ENCODE results near the gene KIDINS220. TPM values are rescaled to one million over a fixed set of nuclear protein-coding genes. Genes with fewer than 3 reads are reported as not detected.
A peak's percentile ranks its signal among the peaks of the same experiment; 100 is the strongest.

KIDINS220 gene
- total RNA-seq, 1 donor = 52.2 TPM

DNA sequence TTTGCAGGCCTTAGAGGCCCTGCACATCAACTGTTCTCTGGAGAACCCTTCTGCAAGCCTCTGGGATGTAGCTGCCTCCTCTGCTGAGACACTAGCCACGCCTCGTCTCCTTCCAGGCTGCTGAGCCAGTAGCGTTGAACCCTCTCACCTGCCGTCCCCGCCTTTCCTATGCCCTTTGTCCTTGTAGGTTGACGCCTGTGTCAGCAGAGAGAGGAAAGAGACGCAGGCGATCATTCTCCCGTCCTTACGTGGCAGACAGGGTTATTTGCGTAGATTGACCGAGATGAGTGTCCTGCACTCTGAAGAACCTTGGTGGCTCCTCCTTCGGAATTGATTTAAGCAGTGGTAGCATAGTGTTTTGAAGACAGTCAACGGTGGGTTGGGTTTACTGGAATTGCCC is 127.8 kb downstream of the KIDINS220 start:
- DNase-seq (ENCODE audit: low read depth in 2 of 3, low spot score in 2 of 3) = no peak

DNA sequence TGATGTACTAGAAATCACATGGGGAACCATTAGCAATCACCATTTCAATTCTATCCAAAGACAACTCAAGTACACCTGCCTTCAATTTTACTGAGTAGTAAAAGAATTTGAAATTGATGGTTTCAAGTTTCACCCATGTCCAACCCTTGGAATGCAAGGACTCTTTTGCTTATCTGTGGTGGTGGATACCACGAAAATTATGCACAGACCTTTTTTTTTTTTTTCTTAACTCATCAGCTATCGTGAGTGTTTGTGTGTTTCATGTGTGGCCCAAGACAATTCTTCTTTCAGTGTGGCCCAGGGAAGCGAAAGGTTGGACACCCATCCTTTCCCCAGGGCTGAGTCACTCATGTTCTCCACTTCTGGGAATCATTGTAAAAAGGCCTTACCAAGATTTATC is 132.5 kb downstream of the KIDINS220 start:
- no peak for DNase-seq (ENCODE audit: low read depth in 2 of 3, low spot score in 2 of 3)

DNA sequence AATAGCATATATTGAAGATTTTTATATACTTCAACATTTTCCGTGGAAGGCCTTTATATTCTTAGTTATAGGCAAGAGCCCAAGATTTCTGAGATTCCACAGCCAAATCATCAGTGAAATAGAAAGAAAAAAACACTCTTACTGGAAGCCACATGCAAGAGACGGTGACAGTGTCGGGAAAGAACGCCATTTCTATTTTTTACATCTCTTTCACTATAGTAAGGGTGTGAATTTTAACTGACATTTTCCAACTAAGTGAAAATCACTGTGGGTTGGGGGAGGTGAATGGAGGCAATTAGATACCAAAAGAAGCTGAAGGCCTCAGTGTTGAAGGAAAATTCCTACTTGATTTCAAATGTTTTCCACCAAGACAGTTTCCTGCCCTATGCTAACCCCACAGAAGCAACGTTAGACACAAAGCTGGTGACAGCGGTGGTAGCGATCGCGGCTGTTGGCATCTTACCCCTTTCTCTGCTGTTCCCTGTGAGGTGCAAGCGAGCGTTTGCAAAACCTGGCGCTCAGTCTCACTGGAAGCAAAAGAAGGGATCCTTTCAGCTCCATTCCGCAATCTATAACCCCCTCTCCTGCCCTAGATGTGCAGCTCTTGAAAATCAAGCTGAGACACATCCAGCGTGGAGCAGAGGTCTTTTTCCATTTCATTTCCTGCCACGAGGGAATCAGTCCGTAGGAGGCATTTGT is 135.6 kb downstream of the KIDINS220 start:
- no peak for DNase-seq (ENCODE audit: low read depth in 2 of 3, low spot score in 2 of 3)

DNA sequence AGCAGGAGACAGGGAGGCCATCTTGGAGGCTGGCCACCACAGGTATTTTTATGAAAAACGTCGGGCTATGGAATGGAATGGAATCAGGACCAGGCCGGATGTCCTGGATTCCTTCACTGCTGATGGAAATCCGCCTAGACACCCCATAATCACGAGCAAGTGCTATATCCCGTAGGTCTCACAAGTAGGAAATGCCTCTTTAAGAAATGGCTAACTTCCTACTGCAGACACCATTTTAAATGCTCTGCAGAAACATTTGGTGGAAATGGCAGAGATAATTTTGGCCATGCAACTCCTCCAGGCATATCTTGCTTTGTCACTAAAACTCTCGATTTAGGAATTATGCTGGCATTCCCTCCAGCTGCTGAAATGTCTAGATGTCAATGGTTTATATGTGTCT is 137.6 kb downstream of the KIDINS220 start:
- no peak for DNase-seq (ENCODE audit: low read depth in 2 of 3, low spot score in 2 of 3)

DNA sequence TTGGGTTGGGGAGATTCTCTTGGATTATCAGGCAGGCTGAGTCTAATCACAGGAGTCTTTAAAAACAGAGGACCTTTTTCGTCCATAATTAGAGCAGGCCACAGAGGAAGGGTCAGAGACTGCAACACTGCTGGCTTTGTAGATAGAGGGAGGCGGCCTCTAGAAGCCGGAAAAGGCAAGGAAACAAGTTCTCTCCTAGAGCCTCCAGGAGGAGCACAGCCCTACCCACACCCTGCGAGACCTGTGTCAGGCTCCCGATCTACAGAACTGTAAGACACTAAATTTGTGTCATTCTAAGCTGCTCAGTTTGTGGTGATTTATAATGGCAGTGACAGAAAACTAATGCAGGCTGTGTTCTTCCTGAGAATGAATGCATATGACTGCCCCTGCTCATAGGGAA is 140.2 kb downstream of the KIDINS220 start:
- DNase-seq (ENCODE audit: low read depth in 2 of 3, low spot score in 2 of 3) = no peak

DNA sequence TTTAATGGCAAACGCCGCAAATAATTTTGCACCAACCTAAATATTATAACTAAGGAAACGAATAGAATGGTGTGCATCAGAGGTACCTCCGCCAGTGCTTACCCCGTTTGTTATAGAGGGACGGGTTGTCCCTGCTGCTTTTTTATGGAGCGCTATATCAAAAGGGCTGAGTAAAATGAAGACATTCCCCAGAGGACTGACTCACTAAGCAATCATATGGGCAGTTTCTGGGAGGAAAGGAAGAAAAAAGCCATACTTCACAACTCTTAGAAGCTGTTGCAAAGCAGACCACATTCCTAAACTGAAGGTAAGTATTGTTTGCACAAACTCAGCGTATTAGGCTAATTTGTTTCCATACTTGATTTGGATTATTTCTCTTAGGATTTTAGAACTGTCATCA is 142.7 kb downstream of the KIDINS220 start:
- DNase-seq (ENCODE audit: low read depth in 2 of 3, low spot score in 2 of 3) = no peak

DNA sequence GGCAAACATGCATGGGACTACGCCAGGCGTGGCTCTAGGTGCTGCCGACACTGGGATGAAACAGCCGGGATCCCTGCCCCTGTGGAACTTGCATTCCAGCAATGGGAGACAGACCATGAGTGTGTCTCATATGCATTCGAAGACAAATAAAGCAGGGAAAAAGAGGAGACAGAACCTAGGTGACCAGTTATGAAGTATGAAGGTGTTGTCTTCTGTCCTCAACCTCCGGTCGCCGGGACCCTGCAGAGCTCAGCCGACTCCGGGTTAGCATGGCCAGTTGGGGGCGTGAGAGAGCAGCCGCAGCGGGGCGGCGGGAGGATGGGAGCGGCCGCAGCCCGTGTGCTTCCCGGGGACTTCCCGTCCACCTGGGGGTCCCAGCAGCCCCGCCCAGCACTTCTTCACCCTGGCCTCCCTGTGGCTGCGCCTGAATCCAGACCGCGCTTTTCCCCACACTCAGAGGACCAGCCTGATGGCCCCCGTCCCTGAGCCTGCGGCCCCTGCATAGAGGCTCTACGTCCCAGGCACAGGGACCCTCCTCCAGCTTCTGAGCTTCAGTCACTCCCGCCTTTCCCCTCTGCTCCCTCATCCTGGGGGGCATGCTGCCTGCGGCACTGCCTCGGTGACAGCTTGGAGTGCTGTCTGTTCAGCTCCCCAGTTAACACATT is 144.1 kb downstream of the KIDINS220 start:
- peak in 2 of 3 donors; percentile 34 to 47 for DNase-seq (ENCODE audit: low read depth in 2 of 3, low spot score in 2 of 3)

DNA sequence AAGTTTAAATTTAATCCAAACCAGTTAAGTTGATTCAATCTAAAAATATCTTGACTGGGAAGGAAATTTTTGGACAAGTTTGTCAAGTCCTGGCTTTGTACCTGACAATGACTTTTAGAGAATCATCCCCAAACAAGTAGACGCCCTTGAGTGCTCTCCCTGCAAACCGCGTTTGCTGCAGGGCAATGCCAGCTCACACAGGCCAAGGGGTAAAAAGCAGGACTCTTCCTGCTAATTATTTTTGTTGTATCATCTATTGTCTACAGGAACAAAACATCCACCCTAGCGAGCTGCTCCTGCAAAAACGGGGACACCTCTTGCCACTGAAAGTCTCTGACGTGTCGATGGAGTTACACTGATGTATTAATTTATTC is 144.6 kb downstream of the KIDINS220 start:
- DNase-seq (ENCODE audit: low read depth in 2 of 3, low spot score in 2 of 3) = no peak

DNA sequence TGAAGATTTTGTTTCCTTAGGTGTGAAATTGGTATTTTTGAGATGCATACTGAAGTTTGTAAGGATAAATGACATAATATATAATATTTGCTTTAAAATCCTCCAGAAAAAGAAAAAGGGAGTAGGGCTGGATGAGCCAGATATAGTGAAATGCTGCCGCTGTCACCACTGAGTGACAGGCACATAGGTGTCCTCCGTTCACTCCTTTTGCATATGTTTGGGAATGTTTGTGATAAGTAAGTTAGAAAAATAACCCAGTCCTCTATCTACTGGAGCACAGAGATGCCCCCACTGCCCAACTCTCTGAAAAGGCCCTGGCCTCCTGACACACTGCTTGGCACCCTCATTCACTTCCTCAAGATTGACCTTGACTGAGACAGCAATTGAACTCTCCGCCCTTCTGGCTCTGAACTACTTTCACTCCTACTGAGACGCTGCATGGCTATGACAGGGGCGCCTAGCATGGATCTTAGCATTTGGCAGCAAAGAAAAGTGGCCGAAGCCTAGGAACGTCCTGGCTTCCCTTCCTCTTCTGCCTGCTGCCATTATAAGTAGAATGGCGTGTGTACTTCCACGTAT is 145.5 kb downstream of the KIDINS220 start:
- no peak for DNase-seq (ENCODE audit: low read depth in 2 of 3, low spot score in 2 of 3)

DNA sequence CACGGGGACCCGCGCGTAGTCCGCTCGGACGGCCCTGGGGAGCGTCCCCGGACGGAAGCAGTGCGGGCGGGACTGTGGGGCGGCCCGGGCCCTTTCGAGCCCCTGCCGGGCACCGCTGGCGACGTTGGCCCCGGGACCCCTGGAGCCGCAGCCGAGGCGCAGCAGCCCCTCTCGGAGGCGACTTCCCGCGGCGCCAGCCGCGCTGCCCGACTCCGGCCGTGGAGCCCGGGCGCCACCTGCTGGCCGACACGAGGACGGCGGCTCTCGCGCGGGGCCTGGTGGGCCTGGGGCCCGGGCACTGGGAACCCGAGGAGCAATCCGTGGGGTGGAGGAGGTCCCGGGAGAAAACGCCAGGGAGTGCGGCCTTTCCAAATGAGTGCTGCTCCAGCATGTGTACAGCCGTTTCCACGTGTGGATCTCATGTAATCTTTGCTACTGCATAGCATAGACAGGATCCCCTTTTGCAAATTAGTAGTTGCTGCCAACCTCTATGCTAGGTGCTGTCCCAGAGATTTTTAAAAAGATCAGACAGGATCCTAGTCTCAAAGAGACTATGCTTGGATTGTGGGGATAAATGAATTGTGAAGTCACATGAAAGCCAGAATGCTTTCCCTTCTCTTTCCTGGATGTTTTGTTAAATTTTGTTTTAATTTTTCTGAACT is 151.6 kb downstream of the KIDINS220 start:
- peak; percentile 61 to 72 (median 68) for DNase-seq (ENCODE audit: low read depth in 2 of 3, low spot score in 2 of 3)

DNA sequence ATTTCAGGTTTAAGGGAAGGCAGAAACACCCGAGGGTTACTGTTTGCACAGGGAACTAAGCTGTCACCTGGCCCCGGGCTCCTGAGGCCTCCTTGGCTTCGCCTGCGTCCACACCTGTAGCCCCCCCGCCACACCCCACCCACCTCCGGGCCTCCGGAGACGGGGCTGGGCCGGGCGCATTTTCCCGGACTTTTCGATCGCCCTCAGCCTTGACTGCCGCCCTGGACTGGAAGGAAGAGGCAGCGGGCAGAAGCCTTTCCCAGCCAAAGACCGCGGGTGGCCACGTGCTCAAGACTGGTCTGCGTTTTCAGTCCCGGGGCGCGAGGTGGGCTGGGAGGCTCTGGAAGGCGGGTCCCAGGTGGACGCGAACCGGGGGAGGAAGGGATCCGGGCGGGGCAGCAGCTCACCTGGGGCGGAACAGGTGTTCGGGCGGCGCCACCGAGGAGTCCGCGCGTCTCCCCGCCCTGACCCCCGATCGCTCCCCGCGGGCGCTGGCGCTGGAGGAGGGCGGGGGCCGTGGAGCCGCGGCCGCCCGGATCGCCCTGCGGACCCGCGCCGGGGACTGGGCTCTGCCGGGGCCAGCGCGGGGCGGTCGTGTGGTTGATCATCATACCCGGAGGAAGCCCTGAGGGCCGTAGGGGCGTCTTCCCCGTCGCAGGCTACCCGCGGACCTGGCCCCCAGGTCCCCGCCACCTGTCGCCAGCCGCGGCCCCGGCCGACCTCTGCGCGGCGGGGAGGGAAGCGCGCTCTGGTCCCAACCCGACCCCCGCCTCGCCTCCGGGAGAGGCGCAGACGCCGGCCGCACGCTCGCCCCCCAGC is 152.3 kb downstream of the KIDINS220 start:
- peak in 2 of 3 donors; percentile 22 to 28 for DNase-seq (ENCODE audit: low read depth in 2 of 3, low spot score in 2 of 3)

DNA sequence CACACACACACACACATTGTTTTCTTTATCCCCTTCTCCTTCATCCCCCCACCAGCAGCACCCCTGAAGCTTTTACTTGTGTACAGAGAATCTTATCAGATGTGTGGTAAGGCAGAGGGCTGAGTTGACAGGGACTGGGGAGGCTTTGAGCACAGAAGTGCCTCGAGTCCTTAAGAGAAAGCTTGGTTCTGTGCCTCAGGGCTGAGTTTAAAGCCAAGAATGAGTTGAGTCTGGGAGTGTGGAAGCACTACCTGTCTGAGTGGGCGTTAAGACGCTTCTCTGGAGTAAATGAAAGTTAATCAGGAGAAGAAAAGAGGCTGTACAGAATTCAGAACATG is 152.9 kb downstream of the KIDINS220 start:
- DNase-seq (ENCODE audit: low read depth in 2 of 3, low spot score in 2 of 3) = peak in 1 of 3 donors; percentile 42

DNA sequence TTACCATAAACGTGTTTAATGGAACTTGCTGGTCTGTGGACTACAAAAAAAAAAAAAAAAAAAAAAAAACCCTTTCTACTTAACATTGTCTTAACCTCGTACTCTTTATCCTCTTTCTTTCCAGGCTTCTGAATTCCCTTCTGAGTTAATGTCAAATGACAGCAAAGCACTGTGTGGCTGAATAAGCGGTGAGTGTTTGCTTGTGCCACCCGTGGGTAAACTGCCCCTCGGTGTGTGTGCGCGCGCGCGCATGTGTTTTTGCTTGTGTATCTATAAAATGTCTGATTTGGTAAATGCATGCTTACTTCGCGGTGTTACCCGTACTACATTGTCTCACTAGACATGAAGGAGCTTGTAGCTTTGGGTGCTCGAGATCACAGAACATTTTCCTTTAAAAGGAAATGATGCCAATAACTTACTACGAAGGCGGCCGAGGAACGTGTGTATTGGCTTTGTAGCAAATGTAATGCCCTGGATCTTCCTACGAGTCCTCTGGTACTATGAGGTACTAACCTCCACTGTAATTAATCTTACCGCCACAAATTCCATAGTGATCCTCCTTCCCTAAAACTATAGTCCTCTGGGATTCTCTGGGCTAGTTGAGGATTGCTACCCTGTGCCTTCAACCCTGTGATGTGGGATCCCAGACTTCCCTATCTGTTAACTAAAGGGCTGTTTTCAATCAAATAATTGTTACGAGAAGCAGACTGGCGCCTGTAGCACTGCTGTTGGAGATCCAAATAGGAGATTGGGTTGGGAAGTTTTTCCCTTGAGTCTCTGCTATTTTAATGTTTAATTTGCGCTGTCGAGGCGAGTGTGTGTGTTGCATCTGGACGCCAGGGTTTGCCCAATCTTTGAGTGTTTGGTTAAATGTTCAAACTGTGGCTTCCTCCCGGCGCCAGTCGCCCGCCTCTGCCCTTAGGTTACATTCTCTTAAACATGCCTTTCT is 154.4 kb downstream of the KIDINS220 start:
- peak in 2 of 3 donors; percentile 21 to 48 for DNase-seq (ENCODE audit: low read depth in 2 of 3, low spot score in 2 of 3)

DNA sequence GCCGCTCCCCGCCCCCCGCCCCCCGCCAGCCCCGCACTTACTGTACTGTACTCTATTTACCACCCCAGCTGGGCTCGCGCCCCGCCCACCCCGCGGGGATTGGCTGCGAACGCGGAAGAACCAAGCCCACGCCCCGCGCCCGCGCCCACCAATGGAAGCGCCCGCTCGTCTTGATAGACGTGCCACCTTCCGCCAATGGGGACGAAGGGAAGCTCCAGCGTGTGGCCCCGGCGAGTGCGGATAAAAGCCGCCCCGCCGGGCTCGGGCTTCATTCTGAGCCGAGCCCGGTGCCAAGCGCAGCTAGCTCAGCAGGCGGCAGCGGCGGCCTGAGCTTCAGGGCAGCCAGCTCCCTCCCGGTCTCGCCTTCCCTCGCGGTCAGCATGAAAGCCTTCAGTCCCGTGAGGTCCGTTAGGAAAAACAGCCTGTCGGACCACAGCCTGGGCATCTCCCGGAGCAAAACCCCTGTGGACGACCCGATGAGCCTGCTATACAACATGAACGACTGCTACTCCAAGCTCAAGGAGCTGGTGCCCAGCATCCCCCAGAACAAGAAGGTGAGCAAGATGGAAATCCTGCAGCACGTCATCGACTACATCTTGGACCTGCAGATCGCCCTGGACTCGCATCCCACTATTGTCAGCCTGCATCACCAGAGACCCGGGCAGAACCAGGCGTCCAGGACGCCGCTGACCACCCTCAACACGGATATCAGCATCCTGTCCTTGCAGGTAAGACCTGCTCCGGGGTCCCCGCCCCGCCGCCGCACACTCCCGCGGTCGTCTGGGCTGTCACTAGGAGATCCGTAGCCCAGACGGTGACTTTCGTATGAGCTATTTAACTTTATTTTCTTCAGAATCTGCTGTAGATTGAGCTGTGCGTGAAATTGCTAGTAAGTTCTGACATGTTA is 155.4 kb downstream of the KIDINS220 start, which contains the start of gene ID2:
TSS of gene ID2 (plus strand) at position 271 of the 907 bp plus-strand sequence. CDS start at position 381, 110 bp downstream.
- DNase-seq (ENCODE audit: low read depth in 2 of 3, low spot score in 2 of 3) = peak; percentile 96 to 99 (median 98)

DNA sequence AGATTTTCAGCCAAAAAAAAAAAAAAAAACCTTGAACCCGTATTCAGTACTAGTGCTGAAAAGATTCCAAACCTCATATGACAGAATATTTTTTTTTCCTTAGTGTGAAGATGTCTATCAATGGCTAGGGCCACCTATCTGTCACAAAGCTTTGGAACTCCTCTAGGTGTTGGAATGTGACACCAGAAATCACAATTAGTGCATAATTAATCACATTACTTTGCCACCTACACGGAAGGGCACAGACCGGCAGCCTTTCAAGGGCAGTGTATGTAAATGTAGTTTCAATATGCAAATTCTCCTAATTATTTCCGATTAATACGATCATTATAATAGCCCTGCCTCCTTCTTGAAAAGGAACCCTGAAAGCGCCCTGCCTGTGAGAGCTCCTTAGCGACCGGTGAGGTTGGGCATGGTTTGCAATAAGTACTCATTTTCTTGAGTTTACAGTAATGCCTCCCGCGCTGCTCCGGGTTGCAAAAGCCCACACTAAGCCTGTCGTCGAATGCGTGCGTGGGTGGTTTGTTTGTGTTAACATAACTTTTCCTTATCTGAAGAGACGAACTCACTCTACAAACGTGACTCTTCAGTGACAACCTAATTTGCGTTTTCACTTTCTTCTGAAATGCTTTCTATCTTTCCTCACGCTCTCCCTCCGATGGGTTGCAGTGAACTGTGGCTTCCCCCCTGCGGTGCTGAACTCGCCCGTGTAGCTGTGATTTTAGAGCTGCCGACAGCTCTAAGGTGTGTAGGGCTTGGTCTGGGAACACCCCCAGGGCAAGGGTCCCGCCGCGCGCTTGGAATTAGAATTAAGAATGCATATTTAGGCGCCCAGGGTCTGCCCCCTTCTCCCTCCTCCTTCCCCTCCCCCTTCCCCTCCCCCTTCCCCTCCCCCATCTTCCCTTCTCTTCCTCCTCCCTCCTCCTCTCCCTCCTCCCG is 156.3 kb downstream of the KIDINS220 start:
- DNase-seq (ENCODE audit: low read depth in 2 of 3, low spot score in 2 of 3) = peak; percentile 37 to 55 (median 41)

DNA sequence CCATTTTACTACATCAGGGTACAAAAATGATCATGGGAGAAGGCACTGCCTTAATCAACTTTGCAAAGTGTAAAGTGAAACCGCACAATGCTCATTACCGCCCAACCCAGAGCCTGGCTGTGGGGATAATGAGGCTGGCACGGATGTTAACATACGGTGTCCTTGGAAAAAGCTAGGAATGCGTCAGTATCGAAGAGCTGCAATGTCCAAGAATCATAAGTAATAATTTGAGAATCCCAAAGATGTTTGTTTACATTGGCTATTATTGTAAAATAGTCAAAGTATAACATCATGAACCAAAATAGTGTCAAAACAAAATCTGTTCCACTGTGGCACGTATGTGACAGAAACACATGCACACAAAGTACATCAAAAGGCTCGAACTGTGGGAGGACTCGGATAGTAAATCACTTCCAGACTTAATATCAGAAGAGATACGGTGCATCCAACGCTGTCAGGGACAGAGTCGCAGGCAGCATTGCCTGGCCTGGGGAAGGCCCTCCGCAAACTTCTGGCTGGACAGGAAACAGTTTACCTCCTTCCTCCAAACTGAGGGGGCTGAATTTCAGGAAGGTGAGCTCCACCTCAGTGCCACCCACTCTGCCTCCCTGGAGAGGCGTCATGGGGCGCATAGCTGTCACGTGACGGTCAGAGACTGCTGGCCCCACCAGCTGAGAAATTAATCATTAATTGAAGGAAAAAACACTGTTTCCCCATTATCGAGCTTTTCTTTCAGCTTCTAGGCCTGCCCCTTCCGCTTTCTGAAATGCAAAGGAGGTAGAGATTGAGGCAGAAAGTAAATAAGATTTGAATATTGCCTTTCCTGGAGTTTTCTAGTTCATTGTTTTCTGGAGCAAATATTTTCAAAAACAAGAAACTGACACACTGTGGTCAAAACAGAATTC is 157.3 kb downstream of the KIDINS220 start:
- no peak for DNase-seq (ENCODE audit: low read depth in 2 of 3, low spot score in 2 of 3)

DNA sequence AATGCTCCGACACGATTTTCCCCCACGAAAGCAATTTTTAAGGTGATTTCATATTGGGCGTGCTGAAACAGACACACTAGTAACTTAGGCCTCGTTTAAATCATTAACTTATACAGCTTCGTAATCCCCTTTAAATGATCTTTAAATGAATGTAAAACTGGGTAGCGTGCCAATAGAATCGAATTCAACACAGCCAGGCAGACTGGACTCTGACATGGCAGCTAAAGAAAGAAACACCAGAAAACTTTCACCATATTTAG is 157.9 kb downstream of the KIDINS220 start:
- no peak for DNase-seq (ENCODE audit: low read depth in 2 of 3, low spot score in 2 of 3)

All from hematopoietic multipotent progenitor cell (in vitro differentiated cells).